Pulmonary artery endothelial cell (primary cell): ENCODE results near the gene ARHGEF28. TPM values are rescaled to one million over a fixed set of nuclear protein-coding genes. Genes with fewer than 3 reads are reported as not detected.

Experiments used
- DNase-seq: peaks from one replicate; pipeline ENCODE4 v3.0.0-alpha.2; 2011; ENCODE audit warnings: low read depth, low spot score
- total RNA-seq: library from RNA; depleted of rRNA; stranded (reverse); fragments of >200 nt; gene quantifications from 2 replicates; pipeline ENCODE4 v1.2.3, GENCODE V29; 2014

The ARHGEF28 gene
- total RNA-seq, 1 donor from 2014 or later = 74.8 TPM

DNA sequence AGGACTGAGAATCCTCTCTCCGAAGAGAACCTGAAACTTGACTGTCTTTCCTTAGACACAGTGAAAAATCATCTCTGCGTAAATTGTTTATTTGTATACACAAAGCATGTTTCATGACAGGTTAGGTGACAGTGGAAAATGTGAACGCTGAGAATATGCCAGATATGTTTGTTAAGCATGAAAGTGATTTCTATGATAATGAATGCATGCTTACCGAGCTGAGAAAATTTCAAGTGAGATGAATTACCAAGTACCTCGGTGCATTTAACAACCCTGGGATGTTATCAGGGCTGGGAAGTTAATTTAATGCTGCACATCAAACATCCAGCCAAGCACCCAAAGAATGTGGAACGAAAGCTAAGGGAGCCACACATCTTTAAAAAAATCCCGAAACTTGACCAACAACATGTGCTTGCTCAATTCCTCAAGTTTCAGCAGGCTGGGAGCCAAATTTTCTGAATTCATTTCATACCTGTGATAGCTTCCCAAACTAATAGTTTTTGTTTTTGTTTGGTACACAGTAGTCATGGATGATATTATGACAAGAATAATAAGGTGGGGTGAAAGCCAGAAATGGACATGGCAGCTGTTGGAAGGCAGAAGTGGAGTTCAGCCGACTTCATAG, 336.9 kb downstream of the ARHGEF28 start:
- DNase-seq = no peak

DNA sequence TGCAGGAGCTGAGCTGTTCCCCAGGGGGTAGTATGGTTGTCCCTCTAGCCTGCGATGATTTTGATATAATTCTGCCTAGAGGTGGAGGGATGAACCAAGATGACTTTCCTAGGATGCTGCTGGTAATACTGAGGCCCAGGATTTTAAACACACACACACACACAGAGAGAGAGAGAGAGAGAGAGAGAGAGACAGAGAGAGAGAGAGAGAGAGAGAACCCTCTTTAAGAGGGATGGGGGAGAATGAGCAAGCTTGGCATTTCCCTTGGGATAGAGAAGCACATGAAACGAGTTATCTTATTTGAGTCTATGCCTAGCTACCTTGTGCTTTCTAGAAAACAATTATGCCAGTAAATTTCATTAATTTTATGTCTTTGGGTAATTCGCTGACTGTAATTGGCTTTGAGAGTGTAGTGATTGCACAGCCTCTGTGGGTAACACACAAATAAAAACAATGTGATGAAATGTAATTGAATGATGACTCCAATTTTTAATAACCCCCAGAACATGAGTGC, 338.4 kb downstream of the ARHGEF28 start:
- DNase-seq = no peak

DNA sequence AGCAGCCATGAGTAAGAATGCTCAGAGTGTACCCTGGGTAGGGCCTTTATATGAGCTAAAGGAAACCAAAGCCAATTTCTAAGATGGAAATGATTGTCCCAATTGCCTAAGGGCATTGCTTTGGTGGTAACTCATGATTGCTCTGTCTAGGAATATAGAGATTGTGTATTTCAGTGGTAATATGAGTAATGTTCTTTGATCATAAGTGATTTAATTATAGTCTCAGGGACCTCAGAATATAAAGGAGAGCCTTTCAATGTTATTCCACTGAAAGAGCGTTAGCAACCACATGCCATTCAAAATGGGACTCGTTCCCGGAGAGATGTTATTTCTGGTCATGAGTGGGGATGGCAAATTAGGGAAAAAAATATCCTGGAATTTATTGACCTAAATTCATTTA, 340.5 kb downstream of the ARHGEF28 start:
- DNase-seq = no peak

DNA sequence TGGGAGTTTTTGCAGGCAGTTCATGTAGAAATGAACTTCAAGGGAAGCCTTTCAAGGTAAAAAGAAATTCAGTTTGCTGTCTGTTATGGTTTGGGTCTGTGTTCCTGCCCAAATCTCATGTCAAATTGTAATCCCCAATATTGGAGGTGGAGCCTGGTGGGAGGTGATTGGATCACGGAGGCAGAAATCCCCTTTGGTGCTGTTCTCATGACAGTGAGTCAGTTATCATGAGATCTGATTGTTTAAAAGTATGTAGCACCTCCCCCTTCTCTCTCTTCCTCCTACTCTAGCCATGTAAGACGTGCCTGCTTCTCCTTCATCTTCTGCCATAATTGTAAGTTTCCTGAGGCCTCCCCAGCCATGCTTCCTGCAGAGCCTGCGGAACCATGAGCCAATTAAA, 341.4 kb downstream of the ARHGEF28 start:
- DNase-seq = no peak

DNA sequence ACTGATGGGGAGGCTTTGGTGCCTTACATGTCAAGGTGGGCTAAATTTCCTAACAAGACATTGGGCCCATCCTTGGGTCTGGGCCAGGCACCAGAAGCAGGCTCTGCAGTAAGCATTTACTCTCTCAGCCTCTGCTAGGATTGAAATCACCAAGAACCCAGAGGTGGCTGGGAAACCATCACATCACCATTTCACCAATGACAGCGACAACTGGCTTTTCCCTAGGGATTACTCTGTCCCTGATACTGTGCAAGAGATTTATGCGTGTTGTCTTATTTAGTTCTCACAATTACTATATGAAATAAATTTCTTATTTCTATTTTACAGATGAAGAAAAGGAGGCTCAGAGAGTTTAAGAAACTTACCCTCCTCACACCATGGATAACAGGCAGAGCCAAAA, 342.2 kb downstream of the ARHGEF28 start:
- no peak for DNase-seq

DNA sequence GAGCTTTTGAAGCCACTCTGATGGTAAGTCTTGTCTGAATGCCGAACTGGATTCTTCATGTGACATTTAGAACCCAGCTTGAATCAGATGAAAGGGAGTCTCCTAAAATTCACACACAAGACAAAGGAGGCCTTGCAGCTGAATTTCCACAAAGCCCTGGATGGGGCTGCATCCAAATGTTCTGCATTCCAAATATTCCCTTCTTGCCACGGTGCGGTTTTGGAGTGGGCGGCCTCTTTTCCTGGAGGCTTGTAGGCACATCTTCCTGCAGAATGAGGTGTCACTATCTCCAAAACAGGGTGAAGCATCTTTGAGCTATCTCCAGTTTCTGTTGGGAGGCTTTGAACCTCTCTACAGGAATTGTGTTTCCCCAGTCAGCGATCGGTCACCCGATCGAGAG, 342.7 kb downstream of the ARHGEF28 start:
- no peak for DNase-seq

DNA sequence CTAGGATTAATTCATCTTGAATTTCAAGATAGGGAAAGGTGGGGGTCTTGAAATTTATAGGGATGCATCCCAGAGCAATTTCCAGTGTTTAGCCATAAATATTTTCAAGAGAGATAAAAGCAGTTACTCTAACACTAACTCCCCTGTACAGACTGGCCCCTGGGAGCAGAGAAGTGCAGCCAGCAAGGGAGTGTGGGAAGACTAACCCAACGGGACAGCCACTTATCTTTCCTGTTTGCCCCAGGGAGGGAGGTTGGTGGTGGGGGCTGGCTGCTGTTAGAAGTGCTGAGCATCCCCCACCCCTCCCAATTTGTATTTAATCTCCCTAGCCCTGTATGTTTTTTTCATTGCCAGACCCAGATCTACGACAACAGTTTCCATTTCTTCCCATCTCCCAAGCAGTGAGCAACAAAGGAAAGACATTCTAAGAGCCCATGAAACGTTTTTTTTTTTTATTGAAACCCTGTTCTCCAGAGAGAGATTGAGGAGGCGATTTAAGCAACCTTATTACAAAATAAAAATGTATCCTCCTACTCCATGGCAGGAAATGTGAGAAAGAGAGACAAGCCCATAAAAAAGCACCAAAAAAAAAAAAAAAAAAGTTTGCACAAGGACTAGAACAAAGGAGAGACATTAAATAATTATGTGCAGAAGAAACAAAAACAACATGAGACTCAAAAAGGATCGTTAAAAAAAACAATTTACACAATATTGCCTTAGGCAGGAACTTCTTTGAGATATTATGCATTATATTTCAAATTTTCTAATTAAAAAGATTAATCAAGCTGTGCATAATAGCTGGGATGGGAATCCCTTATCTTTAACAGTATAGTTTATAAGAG, 343.4 kb downstream of the ARHGEF28 start:
- DNase-seq = no peak

DNA sequence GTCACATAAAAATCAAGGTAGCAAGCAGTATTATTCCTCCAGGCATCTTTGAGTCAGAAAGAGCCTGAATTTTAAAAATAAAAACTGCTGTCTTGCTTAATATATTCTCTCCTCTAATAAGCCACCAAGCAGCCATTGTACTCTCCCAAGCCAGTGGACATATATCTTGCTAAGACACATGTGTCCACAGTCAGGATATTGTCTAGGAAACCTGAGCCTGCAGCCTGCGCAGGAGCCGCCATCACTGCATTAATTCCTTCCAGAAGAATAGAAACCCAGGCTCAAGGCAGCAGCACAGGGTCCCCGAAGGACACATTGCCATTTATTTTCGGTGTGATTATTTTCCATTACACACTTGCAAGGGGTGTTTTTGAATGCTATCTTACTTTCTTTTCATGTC, 345.3 kb downstream of the ARHGEF28 start:
- DNase-seq = no peak

DNA sequence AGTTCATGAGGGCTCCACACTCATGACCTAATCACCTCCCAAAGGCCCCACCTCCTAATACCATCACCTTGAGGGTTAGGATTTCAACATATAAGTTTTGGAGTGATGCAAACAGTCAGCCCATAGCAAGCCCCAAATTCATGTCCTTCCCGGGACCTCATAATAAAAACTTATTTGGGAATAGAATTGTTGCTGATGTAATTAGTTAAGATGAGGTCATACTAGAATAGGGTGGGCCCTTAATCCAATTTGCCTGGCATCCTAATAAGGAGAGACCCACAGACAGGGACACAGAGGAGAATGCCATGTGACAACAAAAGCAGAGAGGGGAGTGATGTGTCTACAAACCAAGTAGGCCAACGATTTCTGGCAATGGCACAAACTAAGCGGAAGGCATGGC, 347.1 kb downstream of the ARHGEF28 start:
- no peak for DNase-seq

DNA sequence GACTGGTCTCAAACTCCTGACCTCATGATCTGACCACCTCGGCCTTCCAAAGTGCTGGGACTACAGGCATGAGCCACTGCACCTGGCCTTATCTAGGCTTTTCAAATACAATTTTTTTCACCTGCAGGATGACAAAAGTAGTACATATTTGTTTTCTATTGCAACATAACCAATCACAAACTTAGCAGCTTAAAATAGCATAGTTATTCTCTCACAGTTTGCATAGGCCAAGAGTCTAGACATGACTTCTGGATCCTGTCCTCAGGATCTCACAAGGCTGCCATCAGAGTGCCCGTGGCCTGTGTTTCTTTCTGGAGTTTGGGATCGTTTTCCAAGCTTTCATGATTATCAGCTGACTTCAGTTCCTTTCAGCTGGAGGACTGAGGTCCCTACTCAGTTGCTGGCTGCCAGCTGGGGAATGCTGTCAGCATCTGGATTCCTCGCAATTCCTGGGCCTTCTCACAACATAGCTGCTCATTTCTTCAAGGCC, 348.9 kb downstream of the ARHGEF28 start:
- DNase-seq = no peak

DNA sequence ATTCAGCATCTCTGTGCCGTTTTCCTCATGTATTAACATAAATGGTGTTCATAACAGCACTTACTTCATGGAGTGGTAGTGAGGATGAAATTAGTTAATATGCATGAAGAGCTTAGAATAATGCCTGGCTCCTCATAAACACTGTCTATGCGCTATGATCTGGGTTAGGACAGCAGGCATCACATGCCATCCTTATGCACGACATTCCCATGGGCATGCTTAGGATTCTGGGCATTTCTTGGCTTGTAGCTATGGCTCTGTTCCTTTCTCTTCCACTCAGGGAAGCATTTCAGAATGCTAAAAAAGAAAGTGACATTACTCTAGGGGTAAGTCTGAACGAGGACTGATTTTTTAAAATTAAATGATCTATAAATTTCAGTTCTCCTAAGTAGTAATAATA, 349.8 kb downstream of the ARHGEF28 start:
- no peak for DNase-seq

DNA sequence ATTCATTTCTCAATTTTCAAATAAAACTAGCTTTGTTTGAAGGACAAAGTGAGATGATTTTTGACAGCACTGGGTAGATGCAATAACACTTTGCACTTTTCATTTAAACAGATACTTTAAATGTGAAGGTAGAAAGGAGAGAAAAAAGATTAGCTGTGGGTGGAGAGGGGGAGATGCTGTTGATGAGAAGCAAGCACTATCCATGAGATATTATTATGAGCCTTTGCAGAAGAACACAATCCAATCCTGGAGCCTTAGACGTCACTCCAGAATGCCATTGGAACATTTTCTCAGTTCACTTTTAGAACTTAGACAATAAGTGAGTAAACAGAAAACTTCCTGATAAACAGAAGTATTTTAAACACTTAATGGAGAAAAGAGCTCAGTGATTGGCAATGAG, 351.1 kb downstream of the ARHGEF28 start:
- DNase-seq = no peak

DNA sequence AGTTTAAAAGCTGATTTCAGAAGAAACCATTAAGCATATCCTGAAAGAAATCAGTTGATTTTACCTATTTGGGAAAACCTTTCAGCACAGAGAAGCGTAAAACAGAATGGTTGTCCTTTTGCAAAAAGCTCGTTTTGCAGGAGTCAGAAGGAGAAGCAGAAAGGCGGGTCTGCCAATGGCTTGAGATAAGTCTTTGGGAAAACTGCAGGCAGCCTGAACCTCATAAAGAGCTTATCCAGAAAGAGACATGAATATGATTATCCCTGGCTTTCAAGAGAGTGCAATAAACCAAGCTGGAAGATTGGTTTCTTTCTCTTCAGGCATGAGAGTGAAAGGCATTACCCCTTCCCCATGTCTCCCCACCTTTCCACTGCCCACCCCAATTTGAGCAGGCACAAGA, 353.3 kb downstream of the ARHGEF28 start:
- no peak for DNase-seq

DNA sequence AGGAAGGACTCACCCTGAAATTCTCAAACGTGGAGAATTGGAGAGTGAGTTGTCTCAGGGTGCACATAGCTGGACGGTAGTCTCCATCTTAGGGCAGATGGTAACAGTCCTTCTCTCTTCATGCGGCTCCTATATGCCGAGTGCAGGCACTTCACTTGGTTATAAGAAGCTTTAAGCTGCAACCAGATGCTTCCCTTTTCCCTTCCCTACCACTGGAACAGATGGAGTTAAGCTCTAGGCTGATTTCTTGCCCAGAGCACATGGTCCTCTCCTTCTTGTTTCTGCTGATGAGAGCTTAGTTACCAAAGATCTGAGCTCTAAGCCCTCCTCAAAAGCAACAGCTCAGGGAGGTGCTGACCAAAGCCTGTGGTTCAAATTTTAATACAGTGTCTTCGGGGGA, 355.7 kb downstream of the ARHGEF28 start:
- no peak for DNase-seq

DNA sequence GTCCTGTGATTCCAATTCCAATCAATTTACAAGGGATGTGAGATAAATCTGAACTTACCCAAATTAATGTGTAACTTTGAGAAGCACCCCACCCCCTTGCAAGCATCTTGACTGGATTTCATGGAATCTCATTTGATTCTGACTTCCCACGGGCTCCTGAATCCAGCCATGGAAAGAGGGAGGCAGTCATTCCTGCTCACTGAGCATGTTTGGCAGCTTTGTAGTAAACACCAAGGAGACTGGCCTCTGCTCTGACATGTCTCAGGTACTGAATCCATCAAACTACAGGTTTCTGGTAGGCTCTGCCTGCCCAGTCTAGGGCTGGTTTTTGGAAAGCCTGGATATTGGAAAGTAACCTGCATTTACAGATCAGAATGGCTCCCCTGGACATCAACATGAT, 357.6 kb downstream of the ARHGEF28 start:
- DNase-seq = no peak

DNA sequence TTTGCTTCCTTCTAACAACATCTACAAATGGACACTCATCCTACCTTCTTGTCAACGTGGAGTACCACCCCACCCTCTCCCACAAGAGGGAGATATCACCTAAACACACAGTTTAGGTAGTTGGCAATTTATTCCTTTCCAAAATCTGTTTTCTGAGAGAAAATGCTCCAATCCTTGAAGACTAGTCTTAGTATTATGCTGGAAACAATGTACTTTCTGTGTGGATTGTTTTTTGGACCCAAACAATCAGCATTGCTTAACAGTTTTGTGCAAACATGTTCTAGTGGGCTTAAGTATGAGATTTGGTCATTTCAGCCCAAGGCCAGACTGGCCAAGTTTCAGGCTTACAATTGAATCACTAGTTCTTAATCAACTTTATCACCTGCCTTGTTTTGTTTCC, 359.1 kb downstream of the ARHGEF28 start:
- no peak for DNase-seq

DNA sequence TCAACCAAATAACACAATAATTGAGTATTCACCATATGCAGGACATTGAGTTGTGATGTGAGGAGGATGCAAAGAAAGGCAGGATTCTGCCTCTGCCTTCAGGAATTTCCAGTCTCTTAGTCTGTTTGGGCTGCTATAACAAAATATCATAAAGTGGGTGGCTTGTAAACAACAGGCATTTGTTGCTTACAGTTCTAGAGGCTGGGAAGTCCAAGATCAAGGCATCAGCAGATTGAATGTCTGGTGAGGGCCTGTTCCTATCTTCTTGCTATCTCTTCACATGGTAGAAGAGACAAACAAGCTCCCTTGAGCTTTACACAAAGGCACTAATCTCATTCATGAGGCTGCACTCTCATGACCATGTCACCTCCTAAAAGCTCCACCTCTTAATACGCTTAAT, 360.7 kb downstream of the ARHGEF28 start:
- no peak for DNase-seq

DNA sequence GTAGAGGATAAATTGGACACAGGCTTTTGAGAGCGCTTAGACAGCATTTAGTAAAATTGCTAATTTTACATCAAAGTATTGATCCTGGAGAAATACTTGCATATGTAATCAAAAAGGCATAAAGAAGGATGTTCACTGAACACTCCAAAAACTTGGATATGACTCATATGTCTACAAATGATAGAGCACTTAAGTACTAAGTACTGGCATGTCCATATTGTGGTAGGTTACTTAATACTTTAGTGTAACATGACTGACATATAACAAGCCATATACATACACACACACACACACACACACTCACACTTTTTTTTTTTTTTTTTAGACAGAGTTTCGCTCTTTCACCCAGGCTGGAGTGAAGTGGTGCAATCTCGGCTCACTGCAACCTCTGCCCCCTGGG, 361.9 kb downstream of the ARHGEF28 start:
- DNase-seq = no peak

DNA sequence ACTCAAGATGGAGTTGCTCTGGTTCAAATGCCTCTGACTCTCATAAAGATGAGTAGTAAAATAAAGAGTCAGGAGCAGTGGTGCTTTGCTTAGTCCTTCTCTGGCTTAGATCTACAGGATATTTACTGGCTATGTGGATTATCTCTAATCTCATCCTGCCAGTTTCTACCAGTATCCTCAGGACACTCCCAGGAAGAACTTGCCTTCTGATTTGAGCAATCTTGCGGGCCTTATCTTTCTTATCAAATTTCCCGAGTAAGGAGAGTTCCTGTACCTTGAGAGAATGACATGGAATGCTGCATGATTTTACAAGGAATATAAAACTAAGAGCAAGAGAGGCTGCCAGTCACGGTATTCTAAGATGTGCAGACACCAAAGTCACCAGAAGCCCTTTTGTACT, 364.0 kb downstream of the ARHGEF28 start:
- no peak for DNase-seq
